Smooth muscle cell (in vitro differentiated cells): Measurements from ENCODE around the gene GDA. TPM values are rescaled to one million over a fixed set of nuclear protein-coding genes. Genes with fewer than 3 reads are reported as not detected.

ENCODE experiments used
- DNase-seq: peaks from one replicate; lab custom pipeline; 2025; ENCODE audit not compliant: unreplicated experiment; lab: John Stamatoyannopoulos, UW
- H2AFZ ChIP-seq: fragments of 200-600 bp; sonication (generic); 2 replicates; pipeline ENCODE4 v1.6.0; 2016; ENCODE audit warnings: antibody characterized with exemption, low read depth, mild to moderate bottlenecking
- H3F3A ChIP-seq: fragments of 200-600 bp; sonication (generic); 2 replicates; pipeline ENCODE4 v1.6.0; 2017; ENCODE audit warnings: antibody characterized with exemption, low read depth
- H3K27ac ChIP-seq: fragments of 200-600 bp; sonication (generic); 2 replicates; pipeline ENCODE4 v1.5.1; 2016; ENCODE audit warnings: low read depth, mild to moderate bottlenecking
- H3K27me3 ChIP-seq: fragments of 200-600 bp; sonication (generic); 2 replicates; pipeline ENCODE4 v1.6.1; 2016; ENCODE audit warnings: low read depth, mild to moderate bottlenecking
- H3K36me3 ChIP-seq: fragments of 200-600 bp; sonication (generic); 2 replicates; pipeline ENCODE4 v1.5.1; 2016; ENCODE audit warnings: low read depth
- H3K4me1 ChIP-seq: fragments of 200-600 bp; sonication (generic); 2 replicates; pipeline ENCODE4 v1.5.1; 2016; ENCODE audit warnings: low read depth
- H3K4me2 ChIP-seq: fragments of 200-600 bp; sonication (generic); 2 replicates; pipeline ENCODE4 v1.6.0; 2016; ENCODE audit warnings: mild to moderate bottlenecking
- H3K4me3 ChIP-seq: fragments of 200-600 bp; sonication (generic); 2 replicates; pipeline ENCODE4 v1.5.1; 2016; ENCODE audit warnings: mild to moderate bottlenecking
- H3K79me2 ChIP-seq: fragments of 200-600 bp; sonication (generic); 2 replicates; pipeline ENCODE4 v1.6.0; 2016; ENCODE audit warnings: low read depth, mild to moderate bottlenecking
- H3K9ac ChIP-seq: fragments of 200-600 bp; sonication (generic); 2 replicates; pipeline ENCODE4 v1.6.0; 2016; ENCODE audit warnings: low read depth
- H3K9me3 ChIP-seq: fragments of 200-600 bp; sonication (generic); replicated peaks from 2 replicates; pipeline ENCODE4 v1.5.1; 2016; ENCODE audit warnings: low read depth
- H4K20me1 ChIP-seq: fragments of 200-600 bp; sonication (generic); 2 replicates; pipeline ENCODE4 v1.6.0; 2016; ENCODE audit warnings: low read depth
- WGBS: methylation state at CpG from one replicate; pipeline ENCODE4 v1.1.7; 2016; ENCODE audit warnings: low lambda C conversion rate; 5-methylcytosine and 5-hydroxymethylcytosine counted together
- polyA plus RNA-seq: library from polyadenylated mRNA; unstranded; fragments of >200 nt; fragmentation: Nextera tagmentation; extraction: Ambion mirVana; gene quantifications from 2 replicates; pipeline ENCODE4 v1.2.1, GENCODE V29; 2016
- total RNA-seq: library from RNA; depleted of rRNA; stranded (reverse); fragments of >200 nt; gene quantifications from 2 replicates; pipeline ENCODE4 v1.2.3, GENCODE V29; 2014
- TF ChIP-seq, protein P1 (sequence below): fragments of 200-600 bp; sonication (generic); IDR thresholded peaks from 2 replicates; pipeline ENCODE4 v1.5.1; 2017; ENCODE audit warnings: borderline replicate concordance, mild to moderate bottlenecking, antibody characterized with exemption; ENCODE audit not compliant: insufficient read depth, poor library complexity, severe bottlenecking

The GDA gene
- total and polyA plus RNA-seq, 2 experiments from 2014 or later = 1.4 to 10.3 TPM

DNA sequence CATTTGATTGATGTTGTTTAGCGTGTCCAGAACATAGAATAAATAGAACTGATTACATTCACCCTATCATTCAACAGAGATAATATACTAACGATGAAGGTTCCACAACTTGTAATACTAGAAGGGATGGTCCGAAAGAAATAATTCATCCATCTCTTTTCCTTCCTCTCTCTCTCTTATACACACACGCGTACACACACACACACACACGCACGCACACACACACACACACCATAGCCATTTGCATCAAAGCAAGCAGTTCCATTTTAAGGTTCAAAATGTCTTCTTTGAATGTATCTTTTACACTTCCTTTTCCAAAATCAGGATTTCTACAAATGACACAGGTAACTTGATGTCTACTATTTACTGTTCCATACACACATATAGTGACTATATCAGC, 887 bp downstream of the GDA start:
- no peaks in the 10 kb centered on the region for H3F3A ChIP-seq
- H3K4me3 ChIP-seq = peak overlapping the region; percentile 42
- H3K9ac ChIP-seq = no peak overlapping the region
- peaks cover 3% of the 10 kb centered on the region for H3K4me1 ChIP-seq
- no peak for DNase-seq
- no peaks in the 10 kb centered on the region for H3K79me2 ChIP-seq
- H3K27ac ChIP-seq = peak overlapping the region; percentile 31
- H3K9me3 ChIP-seq = no peaks in the 10 kb centered on the region
- no peaks in the 10 kb centered on the region for H4K20me1 ChIP-seq
- TF ChIP-seq, protein P1, sequence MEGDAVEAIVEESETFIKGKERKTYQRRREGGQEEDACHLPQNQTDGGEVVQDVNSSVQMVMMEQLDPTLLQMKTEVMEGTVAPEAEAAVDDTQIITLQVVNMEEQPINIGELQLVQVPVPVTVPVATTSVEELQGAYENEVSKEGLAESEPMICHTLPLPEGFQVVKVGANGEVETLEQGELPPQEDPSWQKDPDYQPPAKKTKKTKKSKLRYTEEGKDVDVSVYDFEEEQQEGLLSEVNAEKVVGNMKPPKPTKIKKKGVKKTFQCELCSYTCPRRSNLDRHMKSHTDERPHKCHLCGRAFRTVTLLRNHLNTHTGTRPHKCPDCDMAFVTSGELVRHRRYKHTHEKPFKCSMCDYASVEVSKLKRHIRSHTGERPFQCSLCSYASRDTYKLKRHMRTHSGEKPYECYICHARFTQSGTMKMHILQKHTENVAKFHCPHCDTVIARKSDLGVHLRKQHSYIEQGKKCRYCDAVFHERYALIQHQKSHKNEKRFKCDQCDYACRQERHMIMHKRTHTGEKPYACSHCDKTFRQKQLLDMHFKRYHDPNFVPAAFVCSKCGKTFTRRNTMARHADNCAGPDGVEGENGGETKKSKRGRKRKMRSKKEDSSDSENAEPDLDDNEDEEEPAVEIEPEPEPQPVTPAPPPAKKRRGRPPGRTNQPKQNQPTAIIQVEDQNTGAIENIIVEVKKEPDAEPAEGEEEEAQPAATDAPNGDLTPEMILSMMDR = no peak
- H3K36me3 ChIP-seq = no peaks in the 10 kb centered on the region
- H3K4me2 ChIP-seq = no peak overlapping the region
- no peak overlapping the region for H2AFZ ChIP-seq
- 89% methylated on average over 7 of the region's 7 CpGs for WGBS
- H3K27me3 ChIP-seq = peaks cover 38% of the 10 kb centered on the region

DNA sequence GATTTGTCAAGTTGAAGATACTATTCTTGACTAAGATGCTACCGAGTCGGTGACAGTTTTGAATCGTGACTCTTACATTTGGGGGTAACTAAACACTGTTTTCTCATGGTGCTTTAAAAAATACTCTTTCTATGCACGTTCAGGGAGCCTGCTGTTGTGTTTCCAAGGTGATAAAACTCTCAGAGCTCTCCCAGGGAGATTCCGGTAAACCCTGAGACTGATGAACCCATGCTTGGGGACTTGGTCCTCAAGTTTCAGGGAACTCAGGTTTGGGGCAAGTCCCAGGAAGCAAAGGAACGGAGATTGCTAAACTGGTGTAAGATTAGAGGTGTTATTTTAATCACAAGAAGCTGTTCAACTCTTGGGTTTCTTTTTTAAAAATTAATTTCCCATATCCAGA, 1.4 kb downstream of the GDA start:
- Histone ChIP-seq H4K20me1 (no peaks in the 10 kb centered on the region), H3K27ac (peak overlapping the region; percentile 31), H3K4me2 (no peak overlapping the region), H3K9me3 (no peaks in the 10 kb centered on the region), H3F3A (no peaks in the 10 kb centered on the region), H3K9ac (no peak overlapping the region), H3K27me3 (peaks cover 38% of the 10 kb centered on the region), H3K36me3 (no peaks in the 10 kb centered on the region), H3K79me2 (no peaks in the 10 kb centered on the region), H3K4me3 (peak overlapping the region; percentile 42), H2AFZ (no peak overlapping the region), H3K4me1 (peaks cover 3% of the 10 kb centered on the region)
- WGBS = 77% methylated on average over 6 of the region's 6 CpGs
- TF ChIP-seq, protein P1 = no peak
- DNase-seq = no peak

DNA sequence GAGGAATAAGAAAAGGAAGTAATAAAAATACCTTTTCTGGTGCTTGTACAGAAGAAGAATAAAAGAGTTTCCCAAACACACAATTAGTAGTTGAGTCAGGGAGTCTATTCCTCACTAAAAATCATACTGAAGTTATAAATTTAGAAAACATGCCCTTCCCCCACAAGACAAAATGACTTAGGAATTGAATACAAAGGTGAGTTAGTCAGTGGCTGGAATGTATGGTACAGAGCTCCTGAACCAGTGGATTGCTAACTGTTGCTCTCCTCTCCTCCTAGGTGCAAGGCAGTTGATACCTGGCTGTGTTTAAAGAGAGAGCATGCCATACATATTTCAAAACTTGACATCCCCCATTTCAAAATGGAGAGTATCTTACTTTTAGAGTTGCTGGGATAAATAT, 1.9 kb downstream of the GDA start:
- Histone ChIP-seq H3K79me2 (no peaks in the 10 kb centered on the region), H3K9ac (no peak overlapping the region), H3K4me3 (peak overlapping the region; percentile 42), H3F3A (no peaks in the 10 kb centered on the region), H3K4me1 (peaks cover 3% of the 10 kb centered on the region), H2AFZ (no peak overlapping the region), H3K27ac (peak overlapping the region; percentile 31), H4K20me1 (no peaks in the 10 kb centered on the region), H3K27me3 (peaks cover 38% of the 10 kb centered on the region), H3K9me3 (no peaks in the 10 kb centered on the region), H3K36me3 (no peaks in the 10 kb centered on the region), H3K4me2 (no peak overlapping the region)
- TF ChIP-seq, protein P1 = no peak
- DNase-seq = no peak

DNA sequence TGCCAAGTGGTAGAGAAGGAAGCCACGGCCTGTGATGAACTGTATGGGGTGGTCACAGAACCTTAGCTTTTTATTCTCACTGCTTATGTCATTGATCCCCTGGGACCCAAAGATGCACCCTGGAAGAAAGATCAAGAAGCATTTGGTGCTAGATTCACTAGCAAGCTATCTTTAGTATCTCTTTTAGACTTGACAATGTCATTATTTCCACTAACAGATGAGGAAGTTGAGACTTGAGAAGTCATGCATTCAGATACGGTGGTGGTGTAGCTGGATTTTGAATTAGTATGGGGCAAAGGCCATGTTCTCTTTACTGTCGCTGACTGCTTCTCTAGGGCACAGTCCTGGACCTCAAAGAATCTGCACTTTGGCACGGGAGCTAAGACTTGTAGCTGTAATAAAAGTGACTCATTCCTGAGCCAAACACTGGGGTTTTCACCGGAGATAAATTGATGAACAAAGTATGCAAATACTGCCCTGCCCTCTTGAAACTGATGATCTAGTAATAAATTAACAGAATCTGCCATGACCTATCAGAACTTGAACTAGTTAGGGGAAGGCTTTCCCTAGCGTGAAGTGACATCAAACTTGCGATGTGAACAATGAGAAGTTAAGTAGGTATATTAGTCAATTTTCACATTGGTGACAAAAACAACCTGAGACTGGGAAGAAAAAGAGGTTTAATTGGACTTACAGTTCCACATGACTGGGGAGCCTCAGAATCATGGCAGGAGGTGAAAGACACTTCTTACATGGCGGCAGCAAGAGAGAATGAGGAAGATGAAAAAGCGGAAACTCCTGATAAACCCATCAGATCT, 5.4 kb downstream of the GDA start:
- TF ChIP-seq, protein P1 = no peak
- no peaks in the 10 kb centered on the region for H4K20me1 ChIP-seq
- peaks cover 18% of the 10 kb centered on the region for H3K27me3 ChIP-seq
- H3K79me2 ChIP-seq = no peaks in the 10 kb centered on the region
- no peak overlapping the region for H3K9ac ChIP-seq
- H3K36me3 ChIP-seq = no peaks in the 10 kb centered on the region
- no peak overlapping the region for H3K4me3 ChIP-seq
- DNase-seq = no peak
- H3K9me3 ChIP-seq = no peaks in the 10 kb centered on the region
- 78% methylated on average over 9 of the region's 9 CpGs for WGBS
- no peak overlapping the region for H3K4me2 ChIP-seq
- no peaks in the 10 kb centered on the region for H3F3A ChIP-seq
- H3K4me1 ChIP-seq = no peaks in the 10 kb centered on the region
- no peak overlapping the region for H3K27ac ChIP-seq
- H2AFZ ChIP-seq = no peak overlapping the region
